Posterior vena cava (tissue), 2 donors: ENCODE measurements around the gene BLCAP. TPM values are rescaled to one million over a fixed set of nuclear protein-coding genes. Genes with fewer than 3 reads are reported as not detected.
"Not testable (repeated sequence)": the region's sequence is repeated elsewhere in the genome, so short reads cannot be mapped to it uniquely, and the experiment has no call there.

Source experiments
- DNase-seq: peaks from one replicate; pipeline ENCODE4 v3.0.0-alpha.2; 2020; ENCODE audit warnings: low spot score
- intact Hi-C, 2 donors: fragments of 100-400 bp; cut with DNase I; formaldehyde crosslinking; loops; one replicate each; pipeline versions ENCODE4 v1.14.1 to v1.14.2; 2022 to 2023
- total RNA-seq, 2 donors: library from RNA; stranded (reverse); fragmentation: NEBNext Ultra II Directional; extraction: Animal tissue kit (Norgen Biotek cat#: 25700); gene quantifications; one replicate each; pipeline ENCODE4 v1.2.1, GENCODE V29; 2021
- donor health status: DM: yes; HTN: yes; CAD: no.
- donor health status: DM: yes; HTN: yes; CAD: no.

The BLCAP gene
- total RNA-seq, 2 donors from 2014 or later, result 48.1 to 55.4 TPM

DNA sequence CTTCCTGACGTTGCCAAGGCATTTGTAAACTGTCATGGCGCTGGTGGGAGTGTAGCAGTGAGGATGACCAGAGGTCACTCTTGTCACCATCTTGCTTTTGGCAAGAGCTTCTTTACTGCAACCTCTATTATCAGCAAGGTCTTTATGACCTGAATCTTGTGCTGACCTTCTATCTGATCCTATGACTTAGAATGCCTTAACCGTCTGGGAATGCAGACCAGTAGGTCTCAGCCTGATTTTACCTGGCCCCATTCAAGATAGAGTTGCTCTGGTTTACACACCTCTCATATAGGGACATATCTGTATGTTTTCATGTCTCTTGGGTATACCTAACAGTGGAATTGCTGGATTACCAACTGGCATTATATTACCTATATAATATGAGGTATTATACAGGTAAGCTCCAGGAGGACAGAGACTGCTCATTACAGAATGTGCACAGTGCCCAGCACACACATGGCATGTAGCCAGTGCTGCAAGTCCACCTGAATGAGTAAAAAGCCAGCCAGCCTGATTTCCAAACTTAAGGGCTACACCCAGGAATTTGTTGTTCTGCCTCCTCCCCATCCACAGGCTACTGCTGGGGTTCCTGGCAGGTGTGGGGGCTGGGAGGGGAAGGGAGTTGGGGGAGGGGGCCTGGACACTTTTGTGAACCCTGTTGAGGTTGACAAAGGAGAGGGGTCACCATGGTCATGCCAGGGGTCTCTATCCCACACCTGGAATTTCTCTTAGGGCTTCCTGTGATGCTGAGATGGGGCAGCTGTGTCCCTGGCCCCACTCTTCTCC lies 35.2 kb upstream of the BLCAP start:
- intact Hi-C loops, result loop anchor here in 1 of 2 donors (10.0 kb wide), 1 partner anchor 652 kb away; no protein-coding TSS in a partner anchor
- no peak for DNase-seq

DNA sequence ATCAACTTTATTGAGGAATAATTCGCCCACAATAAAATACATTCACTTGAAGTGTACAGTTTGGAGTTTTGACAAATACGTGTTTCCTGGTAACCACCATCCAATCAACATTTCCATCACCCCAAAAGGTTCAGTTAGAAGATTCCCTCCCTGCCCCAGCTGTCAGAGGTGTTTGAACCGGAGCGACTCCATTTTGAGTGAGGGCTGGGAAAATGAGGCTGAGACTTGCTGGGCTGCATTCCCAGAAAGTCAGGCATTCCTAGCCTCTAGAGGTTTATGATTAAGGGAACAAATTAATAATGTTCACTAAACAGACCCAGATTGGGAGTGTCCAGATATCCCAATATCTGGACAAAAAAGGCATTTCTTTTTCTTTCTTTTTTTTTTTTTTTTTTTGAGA lies 33.0 kb upstream of the BLCAP start:
- no peak for DNase-seq
- intact Hi-C loops, result loop anchor here in 1 of 2 donors (10.0 kb wide), 1 partner anchor 654 kb away; no protein-coding TSS in a partner anchor

DNA sequence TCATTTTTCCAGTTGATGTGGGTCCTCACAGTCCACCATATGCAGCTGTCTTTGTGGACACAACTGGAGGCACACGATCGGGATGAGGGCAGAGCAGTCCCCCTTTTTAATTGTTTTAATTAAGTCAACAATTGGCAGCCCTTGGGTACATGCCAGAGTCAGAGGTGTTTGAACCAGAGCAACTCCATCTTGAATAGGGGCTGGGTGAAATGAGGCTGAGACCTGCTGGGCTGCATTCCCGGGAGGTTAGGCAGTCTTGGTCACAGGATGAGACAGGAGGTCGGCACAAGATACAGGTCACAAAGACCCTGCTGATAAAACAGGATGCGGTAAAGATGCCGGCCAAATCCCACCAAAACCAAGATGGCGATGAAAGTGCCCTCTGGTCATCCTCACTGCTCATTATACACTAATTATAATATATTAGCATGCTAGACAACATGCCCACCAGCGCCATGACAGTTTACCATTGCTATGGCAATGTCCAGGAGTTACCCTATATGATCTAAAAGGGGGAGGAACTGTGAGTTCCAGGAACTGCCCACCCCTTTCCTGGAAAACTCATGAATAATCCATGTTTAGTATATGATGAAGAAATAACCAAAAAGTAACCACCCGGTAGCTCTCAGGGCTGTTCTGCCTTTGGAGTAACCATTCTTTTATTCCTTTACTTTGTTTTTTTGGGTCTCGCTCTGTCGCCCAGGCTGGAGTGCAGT lies 31.8 kb upstream of the BLCAP start:
- DNase-seq, result no peak
- intact Hi-C loops, result loop anchor here in 1 of 2 donors (10.0 kb wide), 1 partner anchor 655 kb away; no protein-coding TSS in a partner anchor

DNA sequence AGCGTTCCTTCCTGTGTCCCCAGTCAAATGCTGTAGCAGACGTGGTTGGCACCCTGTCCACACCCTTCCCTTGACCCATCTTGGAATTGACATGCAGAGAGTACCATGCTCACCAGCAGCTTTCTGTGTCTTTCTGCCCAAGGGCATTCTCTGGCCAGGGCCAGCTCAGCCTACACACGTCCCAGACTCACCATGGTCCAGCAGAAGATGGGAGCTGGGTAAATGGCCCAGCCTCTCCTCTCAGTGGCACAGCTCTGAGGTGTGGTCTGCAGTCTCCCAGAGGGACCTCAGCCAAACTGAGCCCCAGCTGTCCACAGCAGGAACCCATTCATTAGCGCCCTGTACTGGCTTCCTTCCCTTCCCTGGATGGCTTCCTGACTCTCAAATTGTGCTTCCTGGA lies 31.1 kb upstream of the BLCAP start:
- no peak for DNase-seq
- intact Hi-C loops, result no loop called here

DNA sequence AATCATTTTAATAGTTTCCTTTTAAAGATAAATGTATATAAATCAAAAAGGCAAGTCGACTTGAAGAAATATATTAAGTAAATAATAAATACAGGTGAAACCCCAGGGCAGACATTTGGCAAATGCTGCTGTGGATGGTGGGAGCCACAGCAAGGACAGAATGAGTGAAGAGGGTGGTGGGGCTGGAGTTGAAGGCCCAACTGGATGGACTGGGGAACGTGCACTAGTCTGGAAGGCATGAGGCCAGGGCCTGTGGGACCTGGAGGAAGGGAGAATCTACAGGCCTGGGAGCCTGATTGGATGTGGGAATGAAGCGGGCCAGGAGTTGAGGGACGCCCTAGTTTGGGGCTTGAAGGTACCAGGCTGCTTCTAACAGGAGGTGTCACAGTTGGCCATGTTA lies 30.6 kb upstream of the BLCAP start:
- intact Hi-C loops, result no loop called here
- no peak for DNase-seq

DNA sequence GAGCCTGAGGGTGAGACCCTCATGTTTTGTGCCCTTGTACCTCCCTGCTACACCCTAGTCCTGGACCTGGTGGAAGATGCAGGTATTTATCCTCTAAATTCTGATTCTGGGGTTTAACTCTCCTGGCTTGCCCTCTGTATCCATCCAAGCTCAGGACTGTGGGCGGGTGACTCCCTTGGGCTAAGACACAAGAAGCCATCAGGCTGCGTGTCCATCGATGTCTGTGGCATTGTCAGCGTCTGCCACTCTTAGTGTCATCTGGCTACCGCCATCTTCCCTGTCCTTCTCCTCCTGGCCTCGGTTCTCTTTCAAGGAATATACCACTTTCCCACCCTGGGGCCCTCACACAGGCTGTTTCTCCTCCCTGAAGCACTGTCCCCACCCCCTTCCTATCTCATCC lies 28.9 kb upstream of the BLCAP start:
- intact Hi-C loops, result no loop called here
- DNase-seq, result no peak

DNA sequence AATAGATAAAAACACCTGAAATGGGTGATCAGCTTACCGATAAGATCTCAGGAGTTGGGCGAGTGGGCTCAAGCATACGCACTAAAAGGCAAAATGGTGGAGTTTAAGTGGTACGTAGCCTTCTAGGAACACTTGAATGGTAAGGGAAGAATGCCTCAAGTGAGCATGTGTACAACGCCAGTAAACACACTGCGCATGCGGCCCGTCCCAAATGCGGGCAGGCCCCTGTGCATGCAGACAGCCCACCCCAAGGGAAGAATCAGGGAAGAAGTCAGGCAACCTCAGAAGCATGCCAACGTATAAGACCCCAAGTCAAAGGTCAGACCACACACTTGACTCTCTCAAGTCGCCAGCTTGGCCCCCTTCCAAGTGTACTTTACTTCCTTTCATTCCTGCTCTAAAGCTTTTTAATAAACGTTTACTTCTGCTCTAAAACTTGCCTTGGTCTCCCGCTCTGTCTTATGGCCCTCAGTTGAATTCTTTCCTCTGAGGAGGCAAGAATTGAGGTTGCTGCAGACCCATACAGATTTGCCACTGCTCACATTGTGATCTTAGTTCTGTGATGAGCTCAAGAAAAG lies 27.1 kb upstream of the BLCAP start:
- not testable (repeated sequence) for DNase-seq
- intact Hi-C loops, result loop anchor here in 1 of 2 donors (1.0 kb wide), 1 partner anchor 34 kb away; no protein-coding TSS in a partner anchor

DNA sequence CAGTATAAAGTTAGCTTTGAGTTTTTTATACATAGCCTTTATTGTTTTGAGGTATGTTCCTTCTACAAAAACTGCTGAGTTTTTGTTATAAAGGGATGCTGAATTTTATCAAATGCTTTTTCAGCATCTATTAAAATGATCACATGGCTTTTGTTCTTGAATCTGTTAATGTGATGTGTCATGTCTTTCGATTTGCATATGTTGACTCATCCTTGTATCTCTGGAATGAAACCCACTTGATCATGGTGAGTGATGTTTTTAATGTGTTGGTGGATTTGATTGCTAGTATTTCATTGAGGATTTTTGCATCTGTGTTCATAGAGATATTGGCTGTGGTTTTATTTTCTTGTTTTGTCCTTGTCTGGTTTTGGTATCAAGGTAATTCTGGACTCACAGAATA lies 24.7 kb upstream of the BLCAP start:
- intact Hi-C loops, result no loop called here

DNA sequence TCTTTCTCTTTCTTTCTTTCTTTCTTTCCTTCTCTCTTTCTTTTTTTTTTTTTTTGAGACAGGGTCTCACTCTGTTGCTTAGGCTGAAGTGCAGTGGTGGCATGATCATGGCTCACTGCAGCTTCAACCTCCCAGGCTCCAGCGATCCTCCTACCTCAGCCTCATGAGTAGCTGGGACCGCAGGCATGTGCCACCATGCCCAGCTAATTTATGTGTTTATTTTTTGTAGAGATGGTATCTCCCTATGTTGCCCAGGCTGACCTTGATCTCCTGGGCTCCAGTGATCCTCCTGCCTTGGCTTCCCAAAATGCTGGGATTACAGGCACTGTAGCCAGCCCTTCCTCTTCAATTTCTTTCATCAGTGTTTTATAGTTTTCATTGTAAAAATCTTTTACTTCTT lies 24.0 kb upstream of the BLCAP start:
- intact Hi-C loops, DNase-seq: not testable (repeated sequence)

More for the DNA sequence above, 24.7 kb upstream of the BLCAP start:
- DNase-seq, result no peak

DNA sequence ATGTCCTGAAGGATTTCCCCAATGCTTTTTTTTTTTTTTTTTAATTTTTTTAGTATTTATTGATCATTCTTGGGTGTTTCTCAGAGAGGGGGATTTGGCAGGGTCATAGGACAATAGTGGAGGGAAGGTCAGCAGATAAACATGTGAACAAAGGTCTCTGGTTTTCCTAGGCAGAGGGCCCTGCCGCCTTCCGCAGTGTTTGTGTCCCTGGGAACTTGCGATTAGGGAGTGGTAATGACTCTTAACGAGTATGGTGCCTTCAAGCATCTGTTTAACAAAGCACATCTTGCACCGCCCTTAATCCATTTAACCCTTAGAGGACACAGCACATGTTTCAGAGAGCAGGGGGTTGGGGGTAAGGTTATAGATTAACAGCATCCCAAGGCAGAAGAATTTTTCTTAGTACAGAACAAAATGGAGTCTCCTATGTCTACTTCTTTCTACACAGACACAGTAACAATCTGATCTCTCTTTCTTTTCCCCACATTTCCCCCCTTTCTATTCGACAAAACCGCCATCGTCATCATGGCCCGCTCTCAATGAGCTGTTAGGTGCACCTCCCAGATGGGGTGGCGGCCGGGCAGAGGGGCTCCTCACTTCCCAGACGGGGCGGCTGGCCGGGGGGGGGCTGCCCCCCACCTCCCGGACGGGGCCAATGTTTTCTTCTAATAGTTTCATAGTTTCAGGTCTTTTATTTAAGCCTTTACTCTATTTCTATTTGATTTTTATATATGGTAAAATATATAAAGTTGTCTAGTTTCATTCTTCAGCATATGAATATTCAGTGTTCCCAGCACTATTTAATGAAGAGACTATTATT lies 22.6 kb upstream of the BLCAP start:
- intact Hi-C loops, result not testable (repeated sequence)

DNA sequence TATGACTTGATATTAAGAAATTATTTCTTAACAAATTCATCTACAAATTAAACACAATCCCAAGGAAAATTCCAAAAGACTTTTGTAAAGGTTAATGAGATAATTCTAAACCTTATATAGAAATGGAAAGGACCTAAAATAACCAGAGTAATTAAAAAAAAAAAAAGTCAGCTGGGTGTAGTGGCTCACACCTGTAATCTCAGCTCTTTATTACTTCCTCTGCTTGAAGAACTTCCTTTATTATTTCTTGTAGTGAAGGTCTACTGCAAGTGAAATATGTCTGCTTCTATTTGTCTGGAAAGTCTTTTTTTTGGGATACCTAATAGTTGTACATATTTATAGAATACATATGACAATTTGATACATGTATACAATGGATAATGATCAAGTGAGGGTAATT lies 20.2 kb upstream of the BLCAP start:
- DNase-seq, result no peak
- intact Hi-C loops, result no loop called here

More for the DNA sequence above, 22.6 kb upstream of the BLCAP start:
- not testable (repeated sequence) for DNase-seq

DNA sequence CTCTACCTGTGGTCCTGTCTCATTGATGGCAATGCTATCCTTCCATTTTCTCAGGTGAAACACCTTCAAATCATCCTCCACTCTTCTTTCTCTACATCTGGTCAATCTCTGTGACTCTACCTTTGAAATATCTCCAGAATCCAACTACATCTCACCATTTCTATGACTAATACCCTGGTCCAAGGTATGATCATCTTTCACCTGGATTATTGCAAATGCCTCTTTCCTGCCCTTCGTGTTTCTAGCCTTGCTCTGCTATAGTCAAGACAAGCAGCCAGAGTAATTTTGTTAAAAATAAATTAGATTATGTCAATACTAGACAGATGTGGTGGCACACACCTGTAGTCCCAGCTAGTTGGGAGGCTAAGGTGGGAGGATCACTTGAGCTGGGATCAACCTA lies 17.8 kb upstream of the BLCAP start:
- intact Hi-C loops, result no loop called here

DNA sequence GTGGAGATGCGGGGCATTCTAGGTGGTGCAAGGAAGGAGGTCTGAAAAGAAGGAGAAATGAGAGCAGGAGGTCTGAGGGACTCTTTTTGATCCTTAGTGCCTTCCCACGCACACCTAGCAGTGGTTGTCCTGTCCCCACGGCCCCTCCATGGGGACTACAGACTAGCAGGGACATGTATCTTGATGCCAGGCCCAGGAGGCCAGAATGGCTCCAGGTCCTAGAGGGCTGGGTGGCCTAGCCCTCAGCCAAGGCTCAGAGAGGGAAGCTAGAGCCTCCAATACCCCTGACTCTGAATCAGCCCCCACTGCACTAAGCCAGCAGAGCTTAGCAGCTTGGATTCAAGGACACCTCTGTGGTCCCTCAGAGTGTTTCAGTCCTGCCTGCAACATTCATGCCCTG lies 16.7 kb upstream of the BLCAP start:
- no peak for DNase-seq

More for the DNA sequence above, 17.8 kb upstream of the BLCAP start:
- DNase-seq, result no peak

DNA sequence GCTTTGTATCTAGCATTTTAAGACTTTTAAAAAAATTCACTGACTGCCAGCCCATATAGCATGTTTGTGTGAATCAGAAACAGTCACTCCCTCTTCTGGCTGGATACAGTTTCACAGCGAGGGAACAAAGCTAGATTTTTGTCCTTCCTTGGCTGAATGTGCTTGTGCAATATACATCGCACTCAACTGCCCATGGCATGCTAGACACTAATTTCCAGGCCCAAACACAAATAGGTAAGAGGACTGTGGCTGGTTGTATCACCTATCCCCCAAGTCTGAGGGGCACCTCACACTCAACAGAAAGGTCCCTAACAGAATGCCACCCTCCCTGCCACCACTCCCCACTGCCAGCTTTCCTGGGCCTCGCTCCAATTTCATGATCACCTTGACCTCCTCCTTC lies 16.2 kb upstream of the BLCAP start:
- no peak for DNase-seq
- intact Hi-C loops, result no loop called here

More for the DNA sequence above, 16.7 kb upstream of the BLCAP start:
- intact Hi-C loops, result no loop called here

DNA sequence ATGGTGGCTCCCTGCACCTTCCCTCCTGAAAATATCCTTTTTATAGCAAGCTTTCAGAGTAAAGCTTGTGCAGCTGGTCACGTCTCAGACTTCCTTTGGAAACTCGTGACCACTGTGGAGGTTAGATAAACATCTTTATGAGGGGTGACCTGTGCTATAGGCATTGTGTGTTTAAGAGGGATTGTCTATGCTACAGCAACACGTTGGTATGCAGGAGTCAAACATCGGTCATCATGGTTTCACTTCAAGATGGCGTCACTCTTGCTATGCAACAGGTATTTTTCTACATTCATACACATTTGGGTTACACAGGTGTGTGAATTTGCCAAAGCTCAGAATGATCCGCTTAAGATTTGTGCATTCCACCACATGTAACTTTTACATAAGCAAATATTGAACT lies 14.6 kb upstream of the BLCAP start:
- no peak for DNase-seq
- intact Hi-C loops, result no loop called here

DNA sequence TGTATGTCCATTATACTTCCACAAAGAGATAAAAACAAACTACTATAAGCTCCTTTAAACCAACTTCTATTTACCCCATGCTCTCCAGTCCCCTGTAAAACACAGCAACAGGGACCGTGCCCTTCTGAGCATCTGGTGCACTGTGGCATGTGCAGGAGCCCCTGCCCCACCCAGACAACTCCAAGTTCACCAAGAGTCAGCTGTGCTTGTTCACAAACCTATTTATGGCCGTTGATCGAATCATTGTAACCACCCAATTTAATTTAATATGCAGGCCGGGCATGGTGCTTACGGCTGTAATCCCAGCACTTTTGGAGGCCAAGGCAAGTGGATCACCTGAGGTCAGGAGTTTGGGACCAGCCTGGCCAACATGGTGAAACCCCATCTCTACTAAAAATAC lies 13.7 kb upstream of the BLCAP start:
- DNase-seq, result peak; percentile 1

DNA sequence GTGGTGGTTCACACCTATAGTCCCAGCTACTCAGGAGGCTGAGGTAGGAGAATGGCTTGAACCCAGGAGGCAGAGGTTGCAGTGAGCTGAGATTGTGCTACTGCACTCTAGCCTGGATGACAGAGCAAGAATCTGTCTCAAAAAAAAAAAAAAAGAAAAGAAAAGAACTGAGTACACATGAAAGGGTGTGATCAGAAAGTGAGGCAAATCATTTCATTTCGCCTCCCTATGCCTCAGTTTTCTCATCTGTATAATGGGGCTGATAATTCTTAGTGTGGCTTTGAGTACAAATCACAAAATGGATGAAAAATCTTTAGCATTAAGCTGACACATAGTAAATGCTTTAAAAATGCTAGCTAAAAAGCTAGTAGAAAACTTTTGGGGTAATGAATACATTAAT lies 13.2 kb upstream of the BLCAP start:
- intact Hi-C loops, DNase-seq: not testable (repeated sequence)

More for the DNA sequence above, 13.7 kb upstream of the BLCAP start:
- intact Hi-C loops, result no loop called here

DNA sequence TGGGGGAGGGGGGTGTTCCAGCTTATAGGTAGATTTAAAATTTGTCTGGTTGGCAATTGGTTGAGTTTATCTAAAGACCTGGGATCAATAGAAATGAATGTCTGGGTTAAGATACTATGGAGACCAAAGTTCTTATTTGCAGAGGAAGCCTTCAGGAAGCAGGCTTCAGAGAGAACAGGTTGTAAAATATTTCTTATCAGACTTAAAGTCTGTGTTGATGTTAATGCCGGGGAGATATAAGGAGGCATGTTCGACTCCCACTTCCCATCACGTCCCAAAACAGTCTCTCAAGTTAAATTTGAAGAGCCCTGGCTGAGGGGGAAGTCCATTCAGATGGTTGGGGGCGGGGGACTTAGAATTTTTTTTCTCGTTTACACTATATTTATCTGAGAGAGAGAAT lies 12.3 kb upstream of the BLCAP start:
- no peak for DNase-seq
- intact Hi-C loops, result no loop called here

DNA sequence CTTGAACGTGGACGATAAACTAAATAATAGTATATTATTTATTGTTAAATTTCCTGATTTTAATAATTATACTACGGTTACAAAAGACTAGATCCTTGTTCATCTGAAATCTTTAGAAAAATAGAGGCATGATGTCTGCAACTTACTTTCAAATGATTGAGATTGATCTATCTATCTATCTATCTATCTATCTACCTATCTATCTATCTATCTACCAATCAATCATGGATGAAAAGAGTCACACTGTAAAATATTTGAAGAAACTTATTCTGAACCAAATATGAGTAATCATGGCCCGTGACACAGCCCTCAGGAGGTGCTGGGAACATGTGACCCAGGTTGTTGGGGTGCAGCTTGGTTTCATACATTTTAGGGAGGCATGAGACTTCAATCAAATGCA lies 11.7 kb upstream of the BLCAP start:
- peak; percentile 5 for DNase-seq
- intact Hi-C loops, result no loop called here
